SW 1271 (cell line): ENCODE results near the gene PIK3CD.
A peak's percentile ranks its signal among the peaks of the same experiment; 100 is the strongest.

Source experiments
- DNase-seq, 2 experiments: peaks; one replicate each; lab custom pipeline; 2025; lab: John Stamatoyannopoulos, UW

Gene PIK3CD

DNA sequence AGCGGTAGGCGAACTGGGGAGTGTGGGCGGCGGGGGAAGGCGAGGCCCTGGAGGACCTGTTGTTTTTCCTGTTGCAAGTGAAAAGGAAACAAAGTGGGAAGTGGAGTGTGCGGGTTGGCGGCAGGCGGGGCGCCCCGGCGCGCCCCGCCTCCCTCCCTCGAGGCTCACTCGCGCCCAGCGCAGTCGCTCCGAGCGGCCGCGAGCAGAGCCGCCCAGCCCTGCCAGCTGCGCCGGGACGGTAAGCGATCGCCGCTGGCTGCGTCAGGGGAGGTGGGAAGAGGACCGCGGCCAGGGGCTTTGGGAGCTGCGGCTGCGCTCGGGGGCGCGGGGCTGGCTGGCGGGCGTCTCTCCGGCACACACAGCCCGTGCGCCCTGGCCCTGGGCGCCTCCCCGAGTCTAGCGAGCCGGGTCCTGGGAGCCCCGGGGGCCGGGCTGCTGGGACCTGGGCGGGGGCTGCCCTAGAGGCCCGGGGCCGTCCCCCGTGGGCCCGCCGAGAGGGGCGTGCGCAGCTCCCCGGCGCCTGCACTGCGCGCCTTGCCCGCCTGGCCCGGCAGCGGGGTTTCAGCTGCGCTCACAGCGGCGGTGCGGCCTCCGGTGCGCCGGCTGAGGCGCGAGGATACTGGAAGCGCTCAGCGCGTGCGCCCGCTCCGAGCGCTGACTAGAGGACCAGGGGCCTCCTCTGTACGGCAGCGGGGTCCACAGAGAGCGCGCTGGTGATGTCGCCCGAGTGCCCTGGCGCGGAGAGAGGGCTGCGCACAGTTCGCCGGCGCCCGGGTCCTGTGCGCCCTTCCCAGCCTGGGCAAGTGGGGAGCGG is at the start of gene PIK3CD:
TSS of gene PIK3CD (plus strand) at position 167 of the 814 bp plus-strand sequence. CDS start 58,725 bp downstream, outside the sequence.
- no peak for DNase-seq

DNA sequence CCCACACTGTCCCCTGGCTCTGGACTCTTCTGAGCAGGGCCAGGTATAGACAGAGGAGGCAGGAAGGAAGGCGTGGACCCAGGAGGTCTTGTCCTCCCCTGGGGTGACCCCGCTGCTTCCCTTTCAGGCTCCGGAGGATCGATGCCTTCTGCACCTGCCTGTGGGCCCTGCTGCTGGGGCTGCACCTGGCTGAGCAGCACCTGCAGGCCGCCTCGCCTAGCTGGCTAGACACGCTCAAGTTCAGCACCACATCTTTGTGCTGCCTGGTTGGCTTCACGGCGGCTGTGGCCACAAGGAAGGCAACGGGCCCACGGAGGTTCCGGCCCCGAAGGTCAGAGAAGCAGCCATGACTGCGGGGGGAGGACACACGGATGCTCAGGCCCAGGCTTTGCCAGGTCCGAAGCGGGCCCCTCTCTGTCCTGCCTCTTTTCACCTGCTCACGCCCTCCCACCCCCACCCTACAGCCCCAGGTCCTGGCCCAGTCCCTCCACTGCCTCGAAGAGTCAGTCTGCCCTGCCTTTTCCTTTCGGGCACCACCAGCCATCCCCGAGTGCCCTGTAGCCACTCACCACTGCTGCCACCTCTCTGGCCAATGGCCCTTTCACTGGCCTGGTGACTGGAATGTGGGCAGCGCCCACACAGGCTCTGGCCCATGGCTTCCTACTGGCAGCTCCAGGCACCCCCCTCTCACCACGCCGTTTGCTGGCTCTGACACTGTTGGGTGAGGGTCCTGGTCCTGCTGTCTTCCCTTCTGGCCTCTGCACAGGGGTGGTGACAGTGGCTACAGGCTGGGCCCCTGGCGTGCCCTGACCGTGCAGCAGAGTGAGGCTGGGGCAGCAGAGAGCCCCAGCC is 49.4 kb upstream of the PIK3CD start:
- DNase-seq: no peak

DNA sequence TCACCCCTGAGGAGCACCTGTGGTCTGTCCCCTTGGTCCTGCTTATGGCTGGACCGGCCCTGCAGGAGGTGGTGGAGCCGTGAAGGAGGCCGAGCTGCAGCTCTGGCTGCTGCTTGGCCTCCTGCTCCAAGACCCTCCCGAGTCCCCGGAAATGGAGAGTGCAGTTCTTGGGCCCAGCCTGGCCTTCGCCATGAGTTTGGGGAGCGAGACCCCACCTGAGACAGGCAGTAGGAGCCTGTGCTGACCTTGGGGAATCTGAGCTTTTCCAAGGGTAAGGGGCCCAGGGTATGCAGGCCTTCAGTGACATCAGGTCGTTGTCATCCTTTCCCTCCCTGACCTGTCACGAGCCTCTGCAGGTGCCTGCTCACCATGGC is 48.8 kb upstream of the PIK3CD start:
- DNase-seq: no peak

DNA sequence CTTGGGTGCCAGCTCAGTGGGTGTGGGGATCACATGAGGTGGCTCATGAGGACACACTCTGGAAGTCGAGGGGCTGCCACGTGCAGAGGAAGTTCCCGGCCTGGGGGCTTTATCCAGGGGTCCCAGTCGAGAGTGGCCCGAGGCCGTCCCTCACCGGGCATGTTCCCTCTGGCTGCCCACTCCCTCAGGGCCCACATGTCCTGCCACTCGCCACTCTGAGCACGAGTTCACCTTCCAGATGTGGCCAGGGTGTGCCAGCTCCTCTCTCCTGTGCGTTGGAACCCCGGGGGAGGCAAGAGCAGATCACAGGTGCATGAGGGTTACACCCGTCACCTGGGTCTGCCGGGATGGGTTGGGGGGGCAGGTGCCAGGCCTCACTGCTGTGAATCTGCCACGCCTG is 48.2 kb upstream of the PIK3CD start:
- DNase-seq: no peak

DNA sequence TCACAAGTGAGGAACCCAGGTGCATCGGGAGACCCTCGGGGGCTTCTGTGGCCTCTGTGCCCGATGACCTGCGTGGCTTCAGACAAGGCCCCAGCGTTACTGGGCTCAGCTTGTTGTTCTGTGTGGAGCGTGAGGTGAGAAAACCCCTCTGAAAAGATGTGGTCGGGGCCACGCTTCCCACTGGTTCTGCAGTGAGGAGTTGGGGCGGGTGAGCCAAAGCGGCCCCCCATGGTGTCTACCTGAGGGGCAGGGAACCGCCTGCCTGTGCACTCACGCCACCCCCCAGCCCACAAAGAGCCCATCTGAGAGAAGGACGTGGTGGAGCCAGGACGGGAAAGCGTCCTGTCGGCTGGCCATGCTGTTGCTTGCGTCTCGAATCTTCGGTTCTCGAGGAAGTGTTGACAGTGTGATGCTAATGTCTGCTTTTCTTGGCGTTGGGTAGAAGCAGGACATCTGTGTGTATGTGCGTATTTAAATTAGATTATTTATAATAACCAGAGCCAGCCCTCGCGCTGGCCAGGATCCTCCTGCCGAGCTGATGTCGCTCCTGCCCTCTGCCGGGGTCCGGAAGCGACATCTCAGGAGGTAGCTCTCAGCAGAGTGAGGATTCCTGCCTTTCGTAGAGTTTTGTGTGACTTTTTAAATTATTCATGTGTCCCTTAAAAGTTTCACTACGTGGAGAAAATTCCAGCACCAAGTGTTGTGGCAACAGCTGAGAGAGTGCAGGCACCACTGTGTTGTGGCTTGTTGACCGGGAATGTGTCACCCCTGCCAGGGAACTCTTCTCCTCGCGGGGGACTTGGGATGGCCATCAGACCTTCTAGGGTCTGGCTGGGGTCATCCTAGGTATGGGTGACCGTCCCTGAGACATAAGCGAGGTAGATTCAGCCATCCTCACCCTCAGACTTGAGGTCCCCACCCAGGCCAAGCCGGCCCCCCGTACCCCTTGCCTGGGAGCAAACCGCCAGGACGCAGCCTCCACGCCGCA is 47.5 kb upstream of the PIK3CD start:
- no peak for DNase-seq

DNA sequence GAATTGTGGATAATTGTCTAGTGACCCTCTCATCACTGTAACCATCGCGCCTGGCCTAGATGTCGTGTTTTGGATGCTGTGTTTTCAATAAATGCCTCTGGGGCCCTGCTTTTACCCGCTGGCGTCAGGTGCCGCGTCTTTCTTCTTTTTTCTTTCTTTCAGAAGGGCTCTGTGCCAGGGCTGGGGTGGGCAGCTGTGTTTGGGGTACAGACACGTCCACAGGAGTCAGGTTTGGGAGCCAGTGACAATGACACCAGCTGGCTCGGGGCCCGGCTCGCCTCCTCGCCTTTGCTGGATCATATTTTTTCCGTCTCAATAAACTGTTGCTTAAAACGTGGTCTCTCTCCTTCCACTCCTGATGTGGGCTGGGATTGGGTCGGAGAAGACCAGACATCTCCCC is 46.7 kb upstream of the PIK3CD start:
- DNase-seq: no peak

DNA sequence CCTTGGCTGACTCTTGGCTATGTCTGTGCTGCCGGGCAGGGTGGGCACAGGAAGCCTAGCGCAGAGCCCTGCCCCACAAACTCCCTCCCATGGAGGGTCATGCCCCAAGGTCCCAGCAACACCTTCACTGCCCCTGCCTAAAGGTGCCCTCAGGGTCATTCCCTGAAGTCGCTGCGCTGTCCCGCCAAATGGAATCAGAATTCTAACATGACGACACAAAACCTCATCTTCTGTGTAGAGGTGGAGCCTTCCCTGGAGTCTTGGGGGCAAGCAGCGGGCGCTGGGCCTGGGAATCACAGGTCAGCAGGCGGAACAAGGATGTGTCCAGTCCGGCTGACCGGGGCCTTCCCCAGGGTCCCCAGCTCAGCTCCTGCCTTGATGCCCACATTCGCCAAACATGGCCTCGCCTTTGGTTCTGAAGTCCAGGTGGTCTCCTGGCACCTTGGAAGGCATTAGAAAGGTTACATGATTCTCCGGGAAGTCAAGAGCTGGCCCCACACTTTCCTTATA is 45.5 kb upstream of the PIK3CD start:
- DNase-seq: no peak

DNA sequence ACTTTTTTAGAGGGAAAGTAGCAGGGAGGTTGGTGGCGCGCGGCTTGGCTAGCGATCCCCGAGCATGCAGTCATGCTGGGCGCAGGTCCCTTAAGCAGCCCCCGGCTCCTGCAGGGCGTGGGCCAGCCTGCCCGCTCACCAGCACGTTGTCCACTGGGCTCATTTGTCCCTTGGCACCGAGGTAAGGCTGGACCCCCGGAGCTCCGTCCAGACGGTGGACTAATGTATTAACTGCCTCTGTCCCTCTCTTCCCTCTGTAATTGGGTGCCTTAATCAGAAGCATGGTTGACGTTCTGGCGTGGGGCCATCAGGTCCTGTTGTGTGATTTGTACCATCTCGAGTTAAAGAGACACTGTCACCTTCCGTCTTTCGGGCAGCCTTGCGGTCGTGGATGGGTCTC is 45.1 kb upstream of the PIK3CD start:
- DNase-seq: no peak

DNA sequence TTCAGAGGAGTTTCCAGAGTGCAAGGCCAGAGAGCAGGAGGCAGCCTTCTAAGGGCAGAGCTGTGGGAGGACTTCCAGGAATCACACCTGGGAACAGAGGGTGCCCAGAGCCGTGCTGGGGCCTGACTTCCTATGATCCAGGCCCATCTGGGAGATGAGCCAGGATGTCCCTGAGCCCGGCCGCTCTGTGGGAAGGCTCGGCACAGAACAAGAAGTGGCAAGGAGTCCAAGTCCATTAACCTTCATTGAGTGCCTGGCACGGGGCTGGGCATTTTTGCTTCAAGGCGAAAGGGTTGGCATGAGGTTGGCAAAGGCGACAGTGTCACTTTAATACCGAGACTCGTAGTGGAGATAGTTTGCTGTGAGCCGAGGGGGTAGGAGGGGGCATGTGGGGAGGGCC is 44.6 kb upstream of the PIK3CD start:
- no peak for DNase-seq

DNA sequence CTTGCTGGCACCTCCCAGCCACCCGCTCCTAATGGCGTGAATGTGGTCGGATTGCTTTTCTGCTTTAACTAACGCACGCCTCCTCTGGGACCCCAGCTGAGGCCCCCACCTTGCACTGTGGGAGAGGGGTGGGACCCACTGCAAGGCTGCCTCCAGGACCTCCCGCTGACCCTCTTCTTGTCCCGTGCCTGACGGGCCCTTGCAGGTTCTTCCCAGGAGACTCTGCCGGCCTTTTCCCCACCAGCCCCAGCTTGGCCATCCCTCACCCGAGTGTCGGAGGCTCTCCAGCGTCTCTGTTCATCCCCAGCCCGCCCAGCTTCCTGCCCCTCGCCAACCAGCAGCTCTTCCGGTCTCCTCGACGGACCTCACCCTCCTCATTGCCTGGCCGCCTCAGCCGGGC is 44.2 kb upstream of the PIK3CD start:
- DNase-seq: no peak

DNA sequence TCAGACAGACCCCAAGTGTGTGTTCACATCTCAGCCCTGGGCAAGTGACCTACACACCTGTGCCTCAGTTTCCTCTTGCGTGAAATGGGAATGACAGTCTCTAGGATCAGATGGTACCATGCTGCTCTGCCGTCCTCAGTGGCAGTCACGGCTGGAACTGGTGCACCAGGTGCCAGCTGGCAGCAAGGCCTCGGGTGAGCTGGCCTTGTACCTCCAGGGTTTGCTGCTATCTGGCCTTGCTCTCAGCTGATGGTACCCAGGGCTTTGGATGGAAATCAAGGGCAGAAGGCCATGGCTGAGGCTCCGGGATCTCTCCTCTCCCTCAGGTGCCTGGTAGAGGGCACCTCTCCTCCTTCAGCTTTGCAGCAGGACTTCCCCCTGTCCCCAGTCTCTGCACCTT is 41.5 kb upstream of the PIK3CD start:
- DNase-seq: no peak

DNA sequence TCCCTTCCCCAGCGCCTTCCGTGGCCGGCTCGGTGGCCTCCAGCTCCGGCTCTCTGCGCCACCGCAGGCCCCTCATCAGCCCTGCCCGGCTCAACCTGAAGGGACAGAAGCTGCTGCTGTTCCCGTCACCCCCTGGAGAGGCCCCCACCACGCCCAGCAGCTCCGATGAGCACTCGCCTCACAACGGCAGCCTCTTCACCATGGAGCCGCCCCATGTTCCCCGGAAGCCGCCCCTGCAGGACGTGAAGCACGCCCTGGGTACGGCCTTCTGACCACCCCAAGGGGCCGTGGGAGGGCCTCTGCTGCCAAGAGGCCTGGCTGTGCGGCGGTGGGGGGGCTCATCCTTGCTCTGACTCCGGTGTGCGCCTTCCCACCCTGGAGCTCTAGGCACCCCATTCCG is 41.0 kb upstream of the PIK3CD start:
- no peak for DNase-seq

DNA sequence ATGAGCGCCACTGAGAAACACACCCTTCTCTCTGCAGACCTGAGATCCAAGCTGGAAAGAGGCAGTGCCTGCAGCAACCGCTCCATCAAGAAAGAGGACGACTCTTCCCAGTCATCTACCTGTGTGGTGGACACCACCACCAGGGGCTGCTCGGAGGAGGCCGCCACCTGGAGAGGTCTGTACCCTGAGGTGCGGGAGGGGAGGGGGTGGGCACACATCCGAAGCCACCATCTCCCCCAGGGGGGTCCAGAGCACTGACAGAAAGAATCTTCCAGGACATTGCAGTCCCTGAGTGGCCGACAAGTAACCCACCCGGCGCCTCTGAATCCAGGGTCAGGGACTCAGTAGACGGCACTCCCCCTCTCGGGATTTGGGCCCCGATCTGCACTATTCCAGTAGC is 39.8 kb upstream of the PIK3CD start:
- DNase-seq: no peak

DNA sequence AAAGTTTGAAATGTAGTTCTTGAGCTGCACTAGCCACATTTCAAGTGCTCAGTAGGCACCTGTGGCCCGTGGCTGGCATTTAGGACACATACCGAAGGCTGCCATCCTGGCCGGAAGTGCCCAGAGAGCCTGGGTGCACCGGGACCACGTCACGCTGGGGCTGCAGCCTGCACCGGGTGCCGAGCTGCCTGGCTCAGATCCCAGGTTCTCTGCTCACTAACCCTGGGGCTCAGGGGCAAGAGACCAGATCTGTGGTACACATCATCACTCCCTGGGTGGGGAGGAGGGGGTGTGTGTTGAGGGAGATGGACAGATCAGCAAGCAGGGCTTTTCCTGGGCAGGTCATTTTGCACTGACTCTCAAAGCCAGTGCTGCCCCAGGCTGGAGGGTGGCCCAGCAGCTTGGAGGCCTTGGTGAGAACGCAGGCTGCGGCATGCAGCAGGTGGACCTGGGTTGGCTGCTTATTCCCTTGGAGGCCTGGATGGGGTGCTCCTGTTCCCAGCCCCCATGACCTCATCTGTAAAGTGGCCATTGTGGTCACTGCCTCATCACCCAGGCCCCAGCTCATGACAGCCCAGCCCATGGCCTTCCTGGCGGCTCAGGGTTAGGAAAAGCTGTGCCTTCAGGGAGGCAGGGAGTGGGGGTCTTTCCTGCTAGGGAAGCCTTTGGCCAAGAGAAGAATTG is 39.2 kb upstream of the PIK3CD start:
- no peak for DNase-seq

DNA sequence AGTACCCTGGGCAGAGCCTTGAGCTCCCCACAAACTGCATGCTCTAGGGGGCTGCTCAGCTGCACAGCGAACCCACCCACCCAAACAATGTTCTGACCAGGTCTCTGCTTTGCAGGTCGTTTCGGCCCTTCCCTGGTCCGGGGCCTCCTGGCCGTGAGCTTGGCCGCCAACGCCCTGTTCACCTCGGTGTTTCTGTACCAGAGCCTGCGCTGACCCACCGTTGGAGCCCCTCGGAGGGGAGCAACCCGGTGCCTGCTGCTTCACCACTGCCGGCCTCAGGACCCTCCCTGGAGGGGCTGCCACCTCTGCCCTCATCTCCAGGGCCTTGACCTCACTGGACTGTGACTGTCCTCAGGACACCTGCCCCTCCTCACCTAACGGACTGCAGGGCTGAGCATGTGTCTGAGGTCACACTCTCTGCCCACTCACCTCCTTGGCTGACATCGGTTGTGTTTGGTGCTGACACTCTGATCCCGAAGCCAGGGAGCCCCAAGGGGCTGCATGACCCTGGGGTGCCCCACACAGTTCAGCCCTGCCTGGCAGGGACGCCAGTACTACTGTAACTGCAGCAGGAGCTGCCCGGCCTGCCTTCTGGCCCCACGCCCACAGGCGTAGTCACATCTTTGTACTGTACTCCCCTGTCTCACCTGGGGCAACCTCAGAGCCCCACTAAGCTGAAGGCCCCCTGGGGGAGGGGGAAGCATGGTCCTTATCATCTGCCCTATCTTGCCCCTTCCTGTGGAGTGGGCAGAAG is 38.5 kb upstream of the PIK3CD start:
- DNase-seq: no peak

DNA sequence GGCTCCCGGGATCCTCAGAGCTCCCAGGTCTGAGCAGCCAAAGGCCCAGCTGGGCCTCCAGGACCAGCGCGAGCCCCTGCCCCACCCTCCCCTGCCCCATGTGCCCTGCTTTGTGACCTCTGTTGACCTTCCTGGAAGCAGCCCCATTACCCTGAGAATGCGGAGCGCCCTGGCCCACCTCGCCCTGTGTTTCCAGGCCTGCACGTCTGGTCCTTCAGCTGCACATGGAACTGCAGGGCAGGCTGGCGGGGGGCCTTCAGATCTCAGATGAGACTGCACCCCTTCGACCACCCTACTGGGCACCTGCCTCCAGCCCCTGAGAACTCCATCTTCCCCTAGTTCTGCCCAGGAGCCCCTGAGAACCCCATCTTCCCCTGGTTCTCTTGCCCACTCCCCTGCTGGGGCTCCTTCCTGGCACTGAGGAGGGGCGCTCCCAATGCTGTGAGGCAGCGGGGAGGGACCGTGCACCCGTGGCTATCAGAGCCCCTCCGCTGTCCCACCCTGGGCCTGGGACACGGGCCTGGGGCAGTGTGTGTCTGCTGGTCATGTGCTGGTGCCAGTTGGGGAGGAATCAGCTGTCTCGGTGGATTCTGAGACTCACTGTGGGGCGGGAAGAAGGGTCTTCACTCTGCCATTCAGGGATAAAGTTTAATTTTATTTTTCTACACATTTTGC is 37.8 kb upstream of the PIK3CD start:
- no peak for DNase-seq

DNA sequence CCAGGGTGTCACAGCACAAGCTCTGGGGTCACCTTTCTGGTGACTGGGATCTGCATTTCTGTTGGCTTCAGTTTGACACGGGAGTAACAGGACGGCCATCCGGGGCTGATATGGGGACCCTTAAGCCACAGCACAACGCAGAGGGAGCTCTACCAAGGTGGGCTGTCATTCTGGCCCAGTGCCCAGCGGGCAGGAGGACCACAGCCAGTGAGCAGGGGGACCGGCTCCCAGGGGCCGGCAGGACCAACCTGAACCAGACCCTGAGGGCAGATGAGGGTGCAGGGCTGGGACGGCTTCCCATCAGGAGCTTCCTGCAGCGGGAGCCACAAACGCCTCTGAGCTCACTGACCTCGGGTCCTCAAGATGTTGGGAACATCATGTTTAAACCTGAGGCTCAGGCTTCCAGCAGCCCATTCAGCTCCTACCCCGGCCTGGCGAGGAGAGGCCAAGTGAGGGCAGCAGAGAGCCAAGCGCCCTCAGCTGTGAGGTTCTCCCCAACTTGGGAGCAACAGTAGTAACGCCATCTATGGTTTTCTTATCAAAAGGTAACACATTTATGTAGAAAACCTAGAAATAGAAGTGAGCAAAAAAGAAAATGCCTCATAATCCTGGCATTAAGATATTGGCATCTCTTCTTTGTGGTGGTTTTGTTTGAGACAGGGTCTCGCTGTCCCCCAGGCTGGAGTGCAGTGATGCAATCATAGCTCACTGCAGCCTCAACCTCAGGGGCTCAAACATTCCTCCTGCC is 36.0 kb upstream of the PIK3CD start:
- peak in 1 of 2 experiments; percentile 29 for DNase-seq

DNA sequence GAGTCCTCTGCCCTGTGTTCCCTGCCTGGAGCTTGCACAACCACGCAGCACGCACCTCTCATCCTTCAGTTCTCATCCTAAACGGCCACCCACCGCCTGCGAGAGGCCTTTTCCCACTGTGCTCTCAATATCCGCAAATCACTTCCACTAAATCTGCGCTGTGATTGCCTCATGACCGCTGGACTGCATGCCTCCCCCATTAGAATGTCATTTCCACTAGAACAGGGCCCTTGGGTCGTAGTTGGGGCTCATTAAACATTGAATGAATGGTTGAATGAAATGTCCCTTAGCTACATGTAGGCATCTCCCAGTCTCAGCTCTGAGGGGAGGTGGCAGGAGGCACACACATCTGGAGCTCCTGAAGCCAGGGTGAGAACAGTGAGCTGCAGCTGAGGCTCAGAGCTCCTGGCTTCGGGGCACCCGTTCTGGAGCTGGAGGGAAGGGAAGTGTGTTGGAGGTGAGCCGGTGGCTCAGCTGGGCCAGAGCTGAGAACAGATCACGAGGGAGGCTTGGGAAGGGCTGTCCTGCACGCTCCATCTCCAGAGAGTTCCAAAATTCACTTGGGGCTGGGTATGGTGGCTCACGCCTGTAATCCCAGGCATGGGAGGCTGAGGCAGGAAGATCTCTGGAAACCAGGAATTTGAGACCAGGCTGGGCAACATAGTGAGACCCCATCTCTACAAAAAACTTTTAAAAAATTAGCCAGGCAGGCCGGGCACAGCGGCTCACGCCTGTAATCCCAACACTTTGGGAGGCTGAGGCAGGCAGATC is 32.4 kb upstream of the PIK3CD start:
- no peak for DNase-seq
